ENCODE measurements around the gene GNB2. TPM values are rescaled to one million over a fixed set of nuclear protein-coding genes. Genes with fewer than 3 reads are reported as not detected.

The GNB2 gene
- total RNA-seq, 4 donors from 2014 or later: 148 to 232 (median 186) TPM

- no peak for TF ChIP-seq CTCF (IDR thresholded peaks at IDR 0.05; ENCODE audit: low read depth)
Measured at GRCh38 chr7:100723732-100724275, 50.3 kb downstream of the GNB2 start.

- no peak for TF ChIP-seq CTCF (IDR thresholded peaks at IDR 0.05; ENCODE audit: low read depth)
Measured at GRCh38 chr7:100726996-100727761, 53.6 kb downstream of the GNB2 start.

DNA sequence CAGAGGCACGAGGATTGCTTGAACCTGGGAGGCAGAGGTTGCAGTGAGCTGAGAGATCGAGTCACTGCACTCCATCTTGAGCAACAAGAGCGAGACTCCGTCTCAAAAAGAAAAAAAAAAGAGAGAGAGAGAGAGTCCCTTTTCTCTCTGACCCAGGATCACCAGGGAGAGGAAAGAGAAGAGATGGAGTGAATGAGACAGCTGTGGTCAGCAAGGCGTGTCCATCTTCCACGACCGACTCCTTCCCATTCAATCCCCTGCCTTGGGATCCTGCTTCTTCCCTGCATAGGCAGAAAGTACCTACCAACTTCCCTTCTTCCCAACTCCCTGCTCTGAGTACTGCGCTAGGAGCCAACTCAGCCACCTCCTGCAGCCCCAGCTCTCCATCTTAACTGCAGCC, 54.7 kb downstream of the GNB2 start:
- TF ChIP-seq CTCF (IDR thresholded peaks at IDR 0.05; ENCODE audit: low read depth): no peak

Other genes starting within 250 kb of the GNB2 start
- gene ZCWPW1, start 245.0 kb upstream of the GNB2 start, total RNA-seq: 10 to 100 TPM in 1 of 4 donors, 1 to 10 TPM in 3; 6.0 to 11.1 (median 8.0) TPM
- 10 to 100 TPM; 21.2 to 28.6 (median 22.3) TPM for gene MEPCE, start 243.9 kb upstream of the GNB2 start, total RNA-seq
- 10 to 100 TPM; 11.1 to 26.4 (median 18.4) TPM for gene PPP1R35, start 237.2 kb upstream of the GNB2 start, total RNA-seq
- gene SPACDR, start 209.5 kb upstream of the GNB2 start, total RNA-seq: under 1 TPM in 1 of 4 donors, not detected in 3; 0.68 TPM
- 10 to 100 TPM; 17.0 to 35.6 (median 19.1) TPM for gene TSC22D4, start 194.5 kb upstream of the GNB2 start, total RNA-seq
- under 1 TPM in 2 of 4 donors, not detected in 2; 0.17 to 0.22 TPM for gene NYAP1, start 189.8 kb upstream of the GNB2 start, total RNA-seq
- 10 to 100 TPM in 2 of 4 donors, 1 to 10 TPM in 2; 3.4 to 24.3 (median 7.1) TPM for gene AGFG2, start 134.5 kb upstream of the GNB2 start, total RNA-seq
- gene SAP25, start 99.8 kb upstream of the GNB2 start, total RNA-seq: under 1 TPM in 1 of 4 donors, not detected in 3; 0.66 TPM
- gene LRCH4, start 87.6 kb upstream of the GNB2 start, total RNA-seq: 10 to 100 TPM; 28.0 to 73.6 (median 51.3) TPM
- gene FBXO24, start 87.4 kb upstream of the GNB2 start, total RNA-seq: under 1 TPM in 2 of 4 donors, not detected in 2; 0.34 to 0.44 TPM
- gene PCOLCE, start 71.4 kb upstream of the GNB2 start, total RNA-seq: 10 to 100 TPM; 10.3 to 58.6 (median 27.8) TPM
- 10 to 100 TPM in 2 of 4 donors, 1 to 10 TPM in 2; 4.8 to 15.3 (median 11.7) TPM for gene MOSPD3, start 61.2 kb upstream of the GNB2 start, total RNA-seq
- gene TFR2, start 32.2 kb upstream of the GNB2 start, total RNA-seq: under 1 TPM in 3 of 4 donors, not detected in 1; 0.49 to 0.94 (median 0.88) TPM
- not detected for gene ACTL6B, start 17.3 kb upstream of the GNB2 start, total RNA-seq
- gene GIGYF1, start 20.5 kb downstream of the GNB2 start, total RNA-seq: 10 to 100 TPM in 3 of 4 donors, 1 to 10 TPM in 1; 9.0 to 44.3 (median 20.0) TPM
- 10 to 100 TPM; 14.1 to 32.8 (median 19.4) TPM for gene POP7, start 32.4 kb downstream of the GNB2 start, total RNA-seq
- gene EPO, start 46.7 kb downstream of the GNB2 start, total RNA-seq: not detected
- gene ZAN, start 59.9 kb downstream of the GNB2 start, total RNA-seq: not detected
- 10 to 100 TPM in 3 of 4 donors, 1 to 10 TPM in 1; 9.5 to 53.7 (median 14.7) TPM for gene EPHB4, start 153.8 kb downstream of the GNB2 start, total RNA-seq
- 10 to 100 TPM in 3 of 4 donors, 1 to 10 TPM in 1; 8.2 to 13.9 (median 11.8) TPM for gene SLC12A9, start 179.0 kb downstream of the GNB2 start, total RNA-seq
- gene TRIP6, start 193.6 kb downstream of the GNB2 start, total RNA-seq: 10 to 100 TPM; 24.9 to 53.5 (median 43.1) TPM
- 10 to 100 TPM; 27.9 to 84.4 (median 39.7) TPM for gene SRRT, start 201.4 kb downstream of the GNB2 start, total RNA-seq
- 1 to 10 TPM in 3 of 4 donors, not detected in 1; 1.0 to 6.0 (median 4.6) TPM for gene UFSP1, start 216.0 kb downstream of the GNB2 start, total RNA-seq
- under 1 TPM in 2 of 4 donors, not detected in 2; 0.66 to 0.68 TPM for gene ACHE, start 222.1 kb downstream of the GNB2 start, total RNA-seq